GM12874 (cell line): Measurements from ENCODE around the gene LRRC18.

Source experiments
- CTCF ChIP-seq: IDR thresholded peaks from 2 replicates; pipeline ENCODE4 v1.5.1; 2011; ENCODE audit warnings: low read depth, mild to moderate bottlenecking, control low read depth, low read length, moderate library complexity; ENCODE audit not compliant: insufficient read depth

LRRC18 gene

GRCh38 chr10:48907730-48908129, 31.9 kb downstream of the LRRC18 start:
- TF ChIP-seq CTCF = no peak

GRCh38 chr10:48906841-48907240, 32.8 kb downstream of the LRRC18 start:
- TF ChIP-seq CTCF = no peak

- no peak for TF ChIP-seq CTCF
Observed at GRCh38 chr10:48905311-48905710, 34.3 kb downstream of the LRRC18 start.

- TF ChIP-seq CTCF = no peak
Observed at GRCh38 chr10:48904861-48905260, 34.8 kb downstream of the LRRC18 start.

GRCh38 chr10:48903151-48903550, 36.5 kb downstream of the LRRC18 start:
- TF ChIP-seq CTCF = no peak

GRCh38 chr10:48902096-48902495, 37.5 kb downstream of the LRRC18 start:
- no peak for TF ChIP-seq CTCF

GRCh38 chr10:48901319-48901718, 38.3 kb downstream of the LRRC18 start:
- TF ChIP-seq CTCF = no peak

GRCh38 chr10:48900371-48900801, 39.3 kb downstream of the LRRC18 start:
- no peak for TF ChIP-seq CTCF
